Ishikawa (cell line): Measurements from ENCODE around the gene MATR3.

ENCODE experiments used
- CEBPB ChIP-seq: IDR thresholded peaks from 2 replicates; pipeline ENCODE4 v1.6.1; 2012
- CREB1 ChIP-seq: IDR thresholded peaks from 2 replicates; pipeline ENCODE4 v1.6.1; 2012; ENCODE audit warnings: low read depth
- EGR1 ChIP-seq: IDR thresholded peaks from 2 replicates; pipeline ENCODE4 v1.6.1; 2012
- EP300 ChIP-seq: IDR thresholded peaks from 2 replicates; pipeline ENCODE4 v1.6.1; 2012; ENCODE audit warnings: borderline replicate concordance
- FOXM1 ChIP-seq: IDR thresholded peaks from 2 replicates; pipeline ENCODE4 v1.6.1; 2012; ENCODE audit warnings: low read depth, borderline replicate concordance
- MAX ChIP-seq: IDR thresholded peaks from 2 replicates; pipeline ENCODE4 v1.6.1; 2012
- NFIC ChIP-seq: IDR thresholded peaks from 2 replicates; pipeline ENCODE4 v1.6.1; 2012
- RAD21 ChIP-seq: IDR thresholded peaks from 2 replicates; pipeline ENCODE4 v1.6.1; 2012; ENCODE audit warnings: low read depth
- REST ChIP-seq: IDR thresholded peaks from 2 replicates; pipeline ENCODE4 v1.6.1; 2012; ENCODE audit warnings: low read depth, mild to moderate bottlenecking
- TAF1 ChIP-seq: IDR thresholded peaks from 2 replicates; pipeline ENCODE4 v1.6.1; 2012; ENCODE audit warnings: low read depth, mild to moderate bottlenecking
- TCF12 ChIP-seq: IDR thresholded peaks from 2 replicates; pipeline ENCODE4 v1.6.1; 2012; ENCODE audit warnings: low read depth
- TEAD4 ChIP-seq: IDR thresholded peaks from 2 replicates; pipeline ENCODE4 v1.6.1; 2012
- USF1 ChIP-seq: IDR thresholded peaks from 2 replicates; pipeline ENCODE4 v1.6.1; 2012
- YY1 ChIP-seq: IDR thresholded peaks from 2 replicates; pipeline ENCODE4 v1.6.1; 2012; ENCODE audit warnings: low read depth
- ZBTB7A ChIP-seq: IDR thresholded peaks from 2 replicates; pipeline ENCODE4 v1.6.1; 2012; ENCODE audit warnings: low read depth

The MATR3 gene

DNA sequence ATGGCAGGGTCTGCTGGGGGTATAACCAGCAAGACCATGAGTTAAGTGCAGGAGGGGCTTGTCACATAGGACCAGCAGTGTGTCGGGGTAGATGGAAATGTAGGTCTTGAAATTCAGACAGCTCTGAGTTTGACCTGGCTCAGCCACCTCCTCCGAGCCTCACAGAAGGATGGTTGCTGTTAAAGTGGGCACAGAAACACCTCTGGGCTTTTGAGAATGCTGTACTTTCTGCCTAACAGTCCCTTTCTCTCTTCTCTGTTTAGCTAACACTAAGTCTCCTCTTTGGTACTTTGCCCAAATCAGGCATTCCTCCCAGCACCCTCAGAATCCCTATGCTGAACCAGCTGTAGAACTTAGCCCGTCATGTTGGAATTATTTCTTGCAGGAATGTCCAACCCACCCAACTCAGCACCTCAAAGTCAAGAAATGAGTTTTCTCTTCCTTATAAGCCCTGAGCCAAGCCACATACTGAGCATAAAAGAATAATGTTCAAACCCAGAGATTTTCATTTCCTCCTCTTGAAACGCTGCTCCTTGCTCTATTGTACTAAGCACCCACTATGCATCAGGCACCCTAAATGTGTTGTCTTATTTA lies 41.7 kb upstream of the MATR3 start:
- TF ChIP-seq USF1 (no peak), TCF12 (no peak), TAF1 (no peak), YY1 (no peak), EGR1 (no peak), CREB1 (no peak), TEAD4 (no peak), NFIC (no peak), CEBPB (no peak), FOXM1 (no peak), EP300 (no peak)

GRCh38 chr5:139253115-139253514 lies 40.4 kb upstream of the MATR3 start:
- no peak for TF ChIP-seq RAD21
- no peak for TF ChIP-seq NFIC
- no peak for TF ChIP-seq USF1
- no peak for TF ChIP-seq EGR1
- no peak for TF ChIP-seq REST
- no peak for TF ChIP-seq TAF1
- no peak for TF ChIP-seq ZBTB7A
- no peak for TF ChIP-seq CEBPB
- TF ChIP-seq TEAD4: no peak
- no peak for TF ChIP-seq MAX
- no peak for TF ChIP-seq EP300
- no peak for TF ChIP-seq FOXM1
- no peak for TF ChIP-seq CREB1
- no peak for TF ChIP-seq TCF12
- TF ChIP-seq YY1: no peak

- TF ChIP-seq MAX (no peak), EGR1 (no peak), TEAD4 (no peak)
Observed at GRCh38 chr5:139256820-139257219, 36.7 kb upstream of the MATR3 start.

DNA sequence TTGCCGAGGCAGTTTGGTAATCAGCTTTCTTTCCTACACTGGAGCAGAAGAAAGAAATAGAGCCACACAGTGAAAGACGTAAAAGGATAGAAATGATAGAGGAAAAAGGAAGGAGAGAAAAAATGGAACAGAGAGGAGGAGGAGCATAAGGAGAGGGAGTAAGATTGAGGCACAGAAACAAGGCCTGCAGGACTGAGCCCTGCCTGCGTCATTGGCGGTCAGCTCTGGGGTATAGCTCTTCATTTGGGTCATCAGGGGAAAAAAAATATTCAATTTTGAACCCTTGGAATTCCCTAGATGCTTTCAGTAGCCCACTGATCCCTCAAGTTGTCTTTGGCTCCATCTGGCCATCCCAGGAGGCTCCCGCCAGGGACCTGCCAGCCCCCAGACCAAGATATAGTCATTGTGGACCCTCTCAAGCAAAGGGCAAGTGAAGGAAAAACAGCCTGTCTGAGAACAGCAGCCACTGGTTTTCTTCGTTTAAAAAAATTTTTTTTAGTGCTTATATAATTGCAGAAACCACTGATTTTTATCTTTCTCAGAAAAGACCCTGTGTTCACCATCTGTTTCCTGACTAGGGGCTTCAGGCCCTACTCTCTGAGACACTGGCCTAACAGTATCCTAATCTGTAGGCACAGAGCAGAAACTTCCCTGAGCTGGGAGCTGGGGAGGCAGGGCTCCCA lies 31.3 kb upstream of the MATR3 start:
- no peak for TF ChIP-seq CEBPB
- no peak for TF ChIP-seq TAF1

GRCh38 chr5:139262742-139263445 lies 30.6 kb upstream of the MATR3 start:
- TF ChIP-seq NFIC (no peak), YY1 (0 out of 2 replicates have a peak, but pooled peaks have one; percentile 37), CEBPB (no peak), TCF12 (peak; percentile 21; the same call in 1 of the 2 replicates), CREB1 (no peak), RAD21 (peak; percentile 99), USF1 (no peak), REST (no peak), EGR1 (no peak), ZBTB7A (no peak), TAF1 (no peak), MAX (no peak), TEAD4 (no peak), EP300 (no peak), FOXM1 (no peak)
